Chondrocyte (in vitro differentiated cells): ENCODE results near the gene KISS1R. TPM values are rescaled to one million over a fixed set of nuclear protein-coding genes. Genes with fewer than 3 reads are reported as not detected.

Experiments
- DNase-seq: peaks from one replicate; pipeline ENCODE4 v3.0.0; 2021; ENCODE audit warnings: mixed read lengths, low spot score
- H3K27ac Mint-ChIP-seq: one replicate; pipeline ENCODE4 v1.8.0; 2021; ENCODE audit warnings: mild to moderate bottlenecking, moderate library complexity, mixed read lengths; ENCODE audit not compliant: unreplicated experiment
- H3K27me3 Mint-ChIP-seq: 2 replicates; pipeline ENCODE4 v1.8.0; 2021; ENCODE audit warnings: low read depth, mixed read lengths
- H3K36me3 Mint-ChIP-seq: 2 replicates; pipeline ENCODE4 v1.8.0; 2021; ENCODE audit warnings: low read depth, mixed read lengths
- H3K4me1 Mint-ChIP-seq: 2 replicates; pipeline ENCODE4 v1.8.0; 2021; ENCODE audit warnings: low read depth, mild to moderate bottlenecking, mixed read lengths
- H3K4me3 Mint-ChIP-seq: one replicate; pipeline ENCODE4 v1.8.0; 2021; ENCODE audit warnings: mild to moderate bottlenecking, moderate library complexity, mixed read lengths; ENCODE audit not compliant: unreplicated experiment
- H3K9me3 Mint-ChIP-seq: 2 replicates; pipeline ENCODE4 v1.8.0; 2021; ENCODE audit warnings: low read depth, mixed read lengths
- CTCF ChIP-seq: fragments of 200-600 bp; sonication (generic); IDR thresholded peaks from 2 replicates; pipeline ENCODE4 v1.5.0; 2021; ENCODE audit warnings: antibody characterized with exemption, mild to moderate bottlenecking, moderate library complexity
- total RNA-seq: library from RNA; stranded (reverse); gene quantifications from 3 replicates; pipeline ENCODE4 v1.2.1, GENCODE V29; 2021

KISS1R gene
- total RNA-seq, 1 donor from 2014 or later = 0.17 TPM

GRCh38 chr19:925087-925525, 8.0 kb downstream of the KISS1R start:
- peak; percentile 82 for DNase-seq
- Mint-ChIP-seq H3K27me3 (peaks cover 4% of the 10 kb centered on the region), H3K4me1 (peaks cover 8% of the 10 kb centered on the region), H3K27ac (no peak overlapping the region), H3K36me3 (no peaks in the 10 kb centered on the region), H3K9me3 (no peaks in the 10 kb centered on the region), H3K4me3 (peak overlapping the region; percentile 68)
- no peak for TF ChIP-seq CTCF

- no peak for TF ChIP-seq CTCF
Measured at GRCh38 chr19:925526-926322, 8.6 kb downstream of the KISS1R start, which contains the start of gene ARID3A. ARID3A (plus strand) TSS chr19:926035; CDS start chr19:929529, 3,494 bp downstream.

GRCh38 chr19:926323-926588, 9.1 kb downstream of the KISS1R start:
- no peak for TF ChIP-seq CTCF
- Mint-ChIP-seq H3K4me1 (peaks cover 7% of the 10 kb centered on the region), H3K36me3 (no peaks in the 10 kb centered on the region), H3K4me3 (peak overlapping the region; percentile 71), H3K27me3 (peaks cover 2% of the 10 kb centered on the region), H3K27ac (no peak overlapping the region), H3K9me3 (no peaks in the 10 kb centered on the region)
- DNase-seq = no peak

More at GRCh38 chr19:925526-926322, 8.6 kb downstream of the KISS1R start, which contains the start of gene ARID3A:
- H3K4me1 Mint-ChIP-seq = peaks cover 8% of the 10 kb centered on the region
- H3K36me3 Mint-ChIP-seq = no peaks in the 10 kb centered on the region
- H3K27me3 Mint-ChIP-seq = peaks cover 2% of the 10 kb centered on the region
- H3K4me3 Mint-ChIP-seq = peak within 1 kb of the TSS; percentile 71
- no peaks in the 10 kb centered on the region for H3K9me3 Mint-ChIP-seq
- H3K27ac Mint-ChIP-seq = no peak within 1 kb of the TSS
- peak; percentile 88 for DNase-seq

GRCh38 chr19:926589-927350, 9.6 kb downstream of the KISS1R start:
- no peak for DNase-seq
- H3K4me1 Mint-ChIP-seq = peaks cover 3% of the 10 kb centered on the region
- TF ChIP-seq CTCF = no peak
- no peak overlapping the region for H3K27ac Mint-ChIP-seq
- peak overlapping the region; percentile 71 for H3K4me3 Mint-ChIP-seq
- H3K9me3 Mint-ChIP-seq = no peaks in the 10 kb centered on the region
- no peaks in the 10 kb centered on the region for H3K36me3 Mint-ChIP-seq
- H3K27me3 Mint-ChIP-seq = no peaks in the 10 kb centered on the region

GRCh38 chr19:927351-927779, 10.2 kb downstream of the KISS1R start:
- peaks cover 3% of the 10 kb centered on the region for H3K4me1 Mint-ChIP-seq
- no peak overlapping the region for H3K27ac Mint-ChIP-seq
- no peak for TF ChIP-seq CTCF
- H3K27me3 Mint-ChIP-seq = no peaks in the 10 kb centered on the region
- no peaks in the 10 kb centered on the region for H3K9me3 Mint-ChIP-seq
- H3K4me3 Mint-ChIP-seq = peak overlapping the region; percentile 22
- no peak for DNase-seq
- no peaks in the 10 kb centered on the region for H3K36me3 Mint-ChIP-seq
